Activated effector memory CD4-positive, alpha-beta T cell treated with Interleukin-2 at 50 U/mL for 16 hours (primary cell): ENCODE data around the gene GRIA2.

Source experiments
- DNase-seq: peaks from one replicate; pipeline ENCODE4 v3.0.0-alpha.2; 2020

GRIA2 gene

GRCh38 chr4:157265281-157265680 is 44.8 kb downstream of the GRIA2 start:
- no peak for DNase-seq

GRCh38 chr4:157270108-157270507 is 49.6 kb downstream of the GRIA2 start:
- no peak for DNase-seq

- DNase-seq: no peak
Observed at GRCh38 chr4:157270552-157270951, 50.0 kb downstream of the GRIA2 start.

- no peak for DNase-seq
Observed at GRCh38 chr4:157271166-157271869, 50.8 kb downstream of the GRIA2 start.

GRCh38 chr4:157280673-157281072 is 60.1 kb downstream of the GRIA2 start:
- no peak for DNase-seq

- DNase-seq: no peak
Observed at GRCh38 chr4:157282019-157282418, 61.5 kb downstream of the GRIA2 start.

- DNase-seq: no peak
Observed at GRCh38 chr4:157287445-157287844, 66.9 kb downstream of the GRIA2 start.

GRCh38 chr4:157290622-157291021 is 70.1 kb downstream of the GRIA2 start:
- no peak for DNase-seq

- no peak for DNase-seq
Observed at GRCh38 chr4:157291071-157291470, 70.5 kb downstream of the GRIA2 start.

- no peak for DNase-seq
Observed at GRCh38 chr4:157293673-157294072, 73.1 kb downstream of the GRIA2 start.

GRCh38 chr4:157294575-157294974 is 74.0 kb downstream of the GRIA2 start:
- no peak for DNase-seq

GRCh38 chr4:157300701-157301100 is 80.2 kb downstream of the GRIA2 start:
- DNase-seq: no peak

- DNase-seq: no peak
Observed at GRCh38 chr4:157303471-157303960, 83.0 kb downstream of the GRIA2 start.

GRCh38 chr4:157304769-157305168 is 84.2 kb downstream of the GRIA2 start:
- no peak for DNase-seq

- DNase-seq: no peak
Observed at GRCh38 chr4:157312702-157313101, 92.2 kb downstream of the GRIA2 start.

- DNase-seq: no peak
Observed at GRCh38 chr4:157314906-157315305, 94.4 kb downstream of the GRIA2 start.

GRCh38 chr4:157315968-157316367 is 95.4 kb downstream of the GRIA2 start:
- DNase-seq: no peak

- DNase-seq: no peak
Observed at GRCh38 chr4:157320092-157320491, 99.6 kb downstream of the GRIA2 start.

GRCh38 chr4:157327666-157328065 is 107.1 kb downstream of the GRIA2 start:
- DNase-seq: no peak

GRCh38 chr4:157357887-157358286 is 137.4 kb downstream of the GRIA2 start:
- no peak for DNase-seq

GRCh38 chr4:157358439-157358838 is 137.9 kb downstream of the GRIA2 start:
- DNase-seq: no peak

- no peak for DNase-seq
Observed at GRCh38 chr4:157358851-157359250, 138.3 kb downstream of the GRIA2 start.

GRCh38 chr4:157363360-157363759 is 142.8 kb downstream of the GRIA2 start:
- DNase-seq: no peak

GRCh38 chr4:157372154-157372553 is 151.6 kb downstream of the GRIA2 start:
- no peak for DNase-seq

- no peak for DNase-seq
Observed at GRCh38 chr4:157372567-157372966, 152.0 kb downstream of the GRIA2 start.
